Stimulated activated naive CD4-positive, alpha-beta T cell treated with Interleukin-2 at 50 U/mL for 16 hours (primary cell): Measurements from ENCODE around the gene THAP11.
"Not testable (repeated sequence)": the region's sequence is repeated elsewhere in the genome, so short reads cannot be mapped to it uniquely, and the experiment has no call there.

Experiments used
- DNase-seq: peaks from one replicate; lab custom pipeline; 2025; lab: John Stamatoyannopoulos, UW

Gene THAP11

DNA sequence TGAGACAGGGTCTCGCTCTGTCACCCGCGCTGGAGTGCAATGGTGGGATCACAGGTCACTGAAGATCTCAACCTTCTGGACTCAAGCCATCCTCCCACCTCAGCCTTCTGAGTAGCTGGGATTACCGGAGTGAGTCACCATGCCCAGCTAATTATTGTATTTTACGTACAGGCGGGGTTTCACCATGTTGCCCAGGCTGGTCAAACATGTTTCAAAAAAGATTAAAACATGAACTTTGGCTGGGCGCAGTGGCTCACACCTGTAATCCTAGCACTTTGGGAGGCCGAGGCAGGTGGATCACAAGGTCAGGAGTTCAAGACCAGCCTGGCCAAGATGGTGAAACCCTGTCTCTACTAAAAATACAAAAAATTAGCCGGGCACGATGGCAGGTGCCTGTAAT is 4.9 kb upstream of the THAP11 start:
- DNase-seq, result not testable (repeated sequence)

DNA sequence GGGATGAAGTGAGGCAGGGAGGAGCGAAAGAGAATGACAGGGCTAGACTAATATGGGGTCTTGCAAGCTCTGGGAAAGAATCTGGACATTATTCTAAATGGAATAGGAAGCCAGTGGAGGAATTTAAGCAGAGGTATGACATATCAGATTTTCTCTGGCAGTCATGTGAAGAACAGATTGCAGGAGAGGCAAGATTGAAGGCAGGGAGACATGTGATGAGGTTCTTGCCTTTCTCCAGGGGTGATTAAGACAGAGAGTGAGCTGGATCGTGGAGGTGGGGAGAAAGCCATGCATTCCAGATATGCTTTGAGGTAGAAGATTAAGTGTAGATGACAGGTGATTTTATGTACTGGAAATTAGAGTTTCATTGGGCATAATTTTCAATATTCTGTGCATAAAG is 4.3 kb upstream of the THAP11 start:
- DNase-seq, result no peak

DNA sequence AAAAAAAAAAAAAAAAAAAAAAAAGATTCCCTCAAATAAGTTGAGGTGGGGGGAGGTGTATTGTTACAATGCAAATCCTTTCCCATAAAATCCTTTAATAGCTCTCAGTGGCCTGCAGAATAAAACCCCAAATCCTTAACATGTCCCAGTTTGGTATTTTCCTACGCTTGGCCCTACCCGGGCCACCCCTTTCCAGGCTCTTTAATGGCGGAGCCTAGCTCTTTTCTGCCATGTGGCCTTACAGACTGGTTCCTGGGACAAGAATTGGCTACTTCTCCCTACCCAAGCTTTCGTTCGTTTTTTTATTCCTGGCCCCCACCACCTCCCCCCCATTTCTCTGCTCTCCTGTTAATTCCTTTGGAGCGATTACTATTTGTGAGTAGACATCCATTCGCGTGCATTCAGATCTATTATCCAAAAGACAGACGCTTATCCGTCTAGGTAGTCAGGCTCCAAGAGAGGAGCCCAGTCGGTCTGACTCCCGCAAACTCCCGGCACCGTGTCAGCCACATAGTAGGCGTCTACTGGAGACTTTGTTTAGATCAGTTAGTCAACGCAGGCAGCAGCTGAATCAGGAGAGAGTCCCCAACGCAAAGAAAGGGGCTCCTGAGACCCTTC is 813 bp upstream of the THAP11 start:
- DNase-seq, result no peak

DNA sequence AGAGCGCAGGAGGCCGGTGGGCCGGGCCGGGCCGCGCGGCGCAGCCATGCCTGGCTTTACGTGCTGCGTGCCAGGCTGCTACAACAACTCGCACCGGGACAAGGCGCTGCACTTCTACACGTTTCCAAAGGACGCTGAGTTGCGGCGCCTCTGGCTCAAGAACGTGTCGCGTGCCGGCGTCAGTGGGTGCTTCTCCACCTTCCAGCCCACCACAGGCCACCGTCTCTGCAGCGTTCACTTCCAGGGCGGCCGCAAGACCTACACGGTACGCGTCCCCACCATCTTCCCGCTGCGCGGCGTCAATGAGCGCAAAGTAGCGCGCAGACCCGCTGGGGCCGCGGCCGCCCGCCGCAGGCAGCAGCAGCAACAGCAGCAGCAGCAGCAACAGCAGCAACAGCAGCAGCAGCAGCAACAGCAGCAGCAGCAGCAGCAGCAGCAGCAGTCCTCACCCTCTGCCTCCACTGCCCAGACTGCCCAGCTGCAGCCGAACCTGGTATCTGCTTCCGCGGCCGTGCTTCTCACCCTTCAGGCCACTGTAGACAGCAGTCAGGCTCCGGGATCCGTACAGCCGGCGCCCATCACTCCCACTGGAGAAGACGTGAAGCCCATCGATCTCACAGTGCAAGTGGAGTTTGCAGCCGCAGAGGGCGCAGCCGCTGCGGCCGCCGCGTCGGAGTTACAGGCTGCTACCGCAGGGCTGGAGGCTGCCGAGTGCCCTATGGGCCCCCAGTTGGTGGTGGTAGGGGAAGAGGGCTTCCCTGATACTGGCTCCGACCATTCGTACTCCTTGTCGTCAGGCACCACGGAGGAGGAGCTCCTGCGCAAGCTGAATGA is 606 bp downstream of the THAP11 start:
- peak; percentile 58 for DNase-seq

DNA sequence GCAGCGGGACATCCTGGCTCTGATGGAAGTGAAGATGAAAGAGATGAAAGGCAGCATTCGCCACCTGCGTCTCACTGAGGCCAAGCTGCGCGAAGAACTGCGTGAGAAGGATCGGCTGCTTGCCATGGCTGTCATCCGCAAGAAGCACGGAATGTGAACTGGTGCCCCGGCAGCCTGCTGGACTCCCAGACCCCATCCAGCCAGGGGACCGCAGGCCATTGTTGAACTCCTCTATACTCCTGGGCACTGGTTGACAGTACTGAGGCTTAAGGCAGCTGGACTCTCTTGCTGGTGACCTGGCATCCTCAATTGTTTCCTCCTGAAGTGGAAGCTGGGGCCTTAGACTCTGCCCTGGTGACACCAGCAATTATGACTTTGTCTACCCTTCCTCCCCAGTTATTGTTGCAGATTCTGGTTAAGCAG is 1.2 kb downstream of the THAP11 start:
- no peak for DNase-seq

DNA sequence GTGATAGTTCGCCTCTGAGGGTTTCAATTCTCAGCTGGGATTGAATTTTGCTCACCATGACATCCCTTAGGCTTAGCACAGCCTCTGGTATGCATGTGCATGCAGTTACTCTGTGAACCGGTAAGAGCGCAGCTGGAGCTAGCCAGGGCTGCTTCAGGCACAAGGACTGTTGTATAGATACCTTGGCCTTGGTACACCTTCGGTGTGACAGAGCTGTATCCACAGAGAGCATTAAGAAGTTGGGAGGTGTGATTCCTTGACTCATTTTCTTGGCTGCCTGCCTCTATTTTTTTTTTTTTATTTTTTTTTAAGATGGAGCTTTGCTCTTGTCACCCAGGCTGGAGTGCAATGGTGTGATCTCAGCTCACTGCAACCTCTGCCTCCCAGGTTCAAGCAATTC is 2.4 kb downstream of the THAP11 start:
- DNase-seq, result no peak

DNA sequence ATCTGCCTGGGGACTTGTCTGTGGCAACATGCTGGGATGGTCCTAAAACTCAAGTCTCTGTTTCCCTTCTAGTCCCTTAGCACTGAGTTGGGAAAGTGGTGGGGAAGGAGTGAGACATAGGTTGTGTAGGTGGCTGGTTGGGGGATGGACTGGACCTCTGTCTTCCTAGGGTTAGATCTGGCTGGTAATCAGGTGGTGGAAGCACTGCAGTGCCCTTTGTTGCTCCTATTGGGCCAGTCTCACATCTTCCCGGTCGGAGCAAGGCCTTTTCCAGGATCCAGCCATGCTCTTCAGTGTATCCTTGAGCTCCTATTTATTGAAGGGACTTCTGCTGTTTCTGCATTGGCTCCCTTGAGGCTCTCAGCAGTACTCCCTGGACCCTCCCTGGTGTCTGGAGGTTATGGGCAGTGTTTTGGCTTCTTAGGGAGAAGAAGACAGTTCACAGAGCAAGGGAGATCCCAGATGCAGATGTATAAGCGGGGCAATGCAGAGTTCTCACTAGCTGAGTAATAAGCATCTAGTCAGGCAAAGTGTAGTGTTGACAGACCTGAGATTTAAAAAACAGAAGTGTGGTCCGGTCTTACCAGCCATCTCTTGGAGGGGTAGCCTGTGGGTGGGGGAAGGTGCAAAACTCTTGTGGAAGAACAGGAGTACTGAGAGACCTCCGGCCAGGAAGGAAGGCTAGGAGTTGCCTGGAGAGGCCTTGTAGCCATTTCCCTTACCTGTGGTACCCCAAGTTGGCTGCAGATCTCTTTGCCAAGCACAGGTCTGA is 3.4 kb downstream of the THAP11 start:
- no peak for DNase-seq

DNA sequence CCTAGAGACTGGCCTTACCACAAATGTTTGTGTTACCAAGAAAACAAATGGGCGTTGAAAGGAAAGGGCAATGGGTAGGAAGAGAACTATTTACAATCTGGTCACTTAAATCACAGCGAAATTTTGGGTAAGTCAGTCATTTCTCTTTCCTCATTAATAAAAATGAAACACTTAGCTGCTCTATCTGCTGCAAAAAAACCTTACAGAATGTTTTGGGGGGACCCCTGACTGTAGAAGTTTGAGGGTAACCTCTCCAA is 3.9 kb downstream of the THAP11 start:
- DNase-seq, result no peak

DNA sequence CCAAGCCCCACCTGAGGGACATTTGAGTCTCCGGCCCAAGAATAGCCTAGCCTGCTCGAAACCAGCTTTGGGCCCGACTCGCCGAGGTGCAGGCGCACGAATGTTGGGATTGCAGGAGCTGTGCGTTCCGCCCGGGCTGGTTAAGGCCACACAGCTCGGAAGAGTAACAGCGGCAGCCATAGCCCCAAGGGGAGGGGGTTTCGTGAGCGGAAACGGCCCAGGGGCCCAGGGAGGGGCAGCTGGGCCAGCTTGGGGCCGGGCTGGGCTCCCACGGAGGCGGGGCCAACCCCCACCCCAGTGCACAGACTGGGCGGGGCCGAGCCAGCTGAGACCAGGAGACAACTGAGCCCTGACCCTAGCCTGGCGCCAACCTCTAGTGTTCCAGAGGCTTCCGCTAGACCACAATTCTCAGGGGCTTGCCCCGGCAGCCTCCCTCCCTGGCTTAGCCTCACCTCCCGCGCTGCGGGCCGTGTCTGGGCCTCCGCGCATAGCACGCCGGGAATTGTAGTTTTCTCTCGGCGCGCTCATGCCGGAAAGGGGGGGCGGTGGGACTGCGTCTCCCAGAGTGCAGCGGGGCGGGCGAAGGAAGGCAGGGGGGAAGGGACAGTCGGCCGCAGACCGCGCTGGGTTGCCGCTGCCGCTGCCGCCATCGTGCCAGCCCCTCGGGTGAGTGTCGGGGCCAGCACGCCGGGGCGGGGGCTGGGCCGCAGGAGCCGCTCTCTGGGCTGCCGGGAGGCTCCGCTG is 4.4 kb downstream of the THAP11 start, which contains the start of gene NUTF2:
TSS of gene NUTF2 (plus strand) at position 614 of the 744 bp plus-strand sequence. CDS start 18,198 bp downstream, outside the sequence.
- peak; percentile 94 for DNase-seq

DNA sequence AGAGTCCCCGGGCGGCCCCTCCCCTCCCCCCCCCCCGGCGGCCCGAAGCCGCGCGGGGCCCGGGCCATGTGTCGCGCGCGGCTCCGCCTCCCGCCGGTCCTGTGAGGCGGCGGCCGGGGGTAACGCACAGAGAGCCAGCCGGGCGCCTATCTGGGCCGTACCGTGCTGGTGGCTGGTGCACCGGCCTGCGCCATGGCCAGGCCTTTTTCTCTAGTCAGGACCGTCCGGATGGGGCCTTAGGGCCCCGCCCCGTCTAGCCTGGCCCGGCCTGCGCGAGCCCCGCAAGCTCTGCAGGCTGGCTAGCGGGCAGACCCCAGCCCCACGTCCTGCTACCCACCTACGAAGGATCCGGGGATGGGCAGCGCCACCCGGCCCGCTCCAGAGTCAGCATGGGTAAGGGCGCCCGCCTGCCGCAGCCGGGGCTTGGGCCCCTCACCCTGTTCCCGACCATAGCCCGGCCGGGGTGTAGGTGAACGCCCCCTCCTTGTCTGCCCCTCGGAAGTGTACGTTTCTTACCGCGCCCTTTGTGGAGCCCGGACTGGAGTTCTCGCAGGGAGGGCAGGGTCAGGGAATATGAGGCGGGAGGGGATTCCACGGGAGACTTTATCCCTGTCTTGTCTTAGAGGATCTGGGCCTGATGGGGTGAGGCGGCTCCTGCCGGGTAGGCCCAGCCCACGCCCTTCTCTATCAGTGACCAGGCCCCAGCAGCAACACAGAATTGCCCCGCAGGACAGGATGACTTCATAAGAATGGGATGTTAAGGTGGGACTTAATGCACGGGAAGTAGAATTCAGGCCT is 5.1 kb downstream of the THAP11 start, which contains the start of gene CENPT:
TSS of gene CENPT (minus strand) at position 630 of the 798 bp plus-strand sequence. CDS start 13,834 bp downstream, outside the sequence.
- no peak for DNase-seq

DNA sequence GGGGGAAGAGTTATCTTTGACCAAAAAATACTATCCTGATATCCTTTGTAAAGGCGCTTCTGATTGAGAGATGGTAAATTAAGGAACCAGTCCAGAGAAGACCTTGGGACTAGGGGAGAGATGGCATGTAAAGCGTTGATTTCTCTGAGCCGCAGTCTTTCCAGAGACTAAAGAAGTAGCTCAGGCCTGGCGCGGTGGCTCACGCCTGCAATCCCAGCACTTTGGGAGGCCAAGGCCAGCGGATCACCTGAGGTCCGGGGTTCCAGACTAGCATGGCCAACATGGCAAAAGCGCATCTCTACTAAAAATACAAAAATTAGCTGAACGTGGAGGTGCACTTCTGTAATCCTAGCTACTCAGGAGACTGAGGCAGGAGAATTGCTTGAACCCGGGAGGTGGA is 6.0 kb downstream of the THAP11 start:
- no peak for DNase-seq

DNA sequence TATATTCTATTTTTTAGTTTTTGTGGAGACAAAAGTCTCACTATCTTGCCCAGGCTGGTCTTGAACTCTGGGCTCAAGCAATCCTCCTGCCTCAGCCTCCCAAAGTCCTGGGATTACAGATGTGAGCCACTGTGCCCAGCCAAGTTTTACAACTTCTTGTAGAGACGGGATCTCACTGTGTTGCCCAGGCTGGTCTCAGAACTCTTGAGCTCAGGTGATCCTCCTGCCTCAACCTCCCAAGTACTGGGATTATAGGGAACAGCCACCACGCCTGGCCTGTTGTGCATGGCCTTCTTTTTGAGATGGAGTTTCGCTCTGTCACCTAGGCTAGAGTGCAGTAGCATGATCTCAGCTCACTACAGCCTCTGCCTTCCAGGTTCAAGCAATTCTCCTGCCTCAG is 11.6 kb downstream of the THAP11 start:
- no peak for DNase-seq

DNA sequence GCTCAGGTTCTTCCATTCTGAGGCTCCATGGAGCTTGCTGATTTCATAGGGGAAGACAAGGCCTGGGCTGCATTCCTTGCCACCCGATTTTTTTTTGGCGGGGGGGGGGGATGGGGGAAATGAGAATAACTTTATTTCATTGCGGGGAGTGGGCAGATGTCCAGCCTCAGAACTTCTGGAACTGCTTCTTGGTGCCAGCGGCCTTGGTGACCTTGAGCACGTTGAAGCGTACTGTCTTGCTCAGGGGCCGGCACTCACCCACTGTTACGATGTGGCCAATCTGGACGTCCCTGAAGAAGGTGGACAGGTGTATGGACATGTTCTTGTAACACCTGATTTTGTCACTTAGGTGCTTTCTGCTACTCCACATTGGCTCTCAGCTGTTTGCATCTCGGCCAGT is 13.7 kb downstream of the THAP11 start:
- no peak for DNase-seq

DNA sequence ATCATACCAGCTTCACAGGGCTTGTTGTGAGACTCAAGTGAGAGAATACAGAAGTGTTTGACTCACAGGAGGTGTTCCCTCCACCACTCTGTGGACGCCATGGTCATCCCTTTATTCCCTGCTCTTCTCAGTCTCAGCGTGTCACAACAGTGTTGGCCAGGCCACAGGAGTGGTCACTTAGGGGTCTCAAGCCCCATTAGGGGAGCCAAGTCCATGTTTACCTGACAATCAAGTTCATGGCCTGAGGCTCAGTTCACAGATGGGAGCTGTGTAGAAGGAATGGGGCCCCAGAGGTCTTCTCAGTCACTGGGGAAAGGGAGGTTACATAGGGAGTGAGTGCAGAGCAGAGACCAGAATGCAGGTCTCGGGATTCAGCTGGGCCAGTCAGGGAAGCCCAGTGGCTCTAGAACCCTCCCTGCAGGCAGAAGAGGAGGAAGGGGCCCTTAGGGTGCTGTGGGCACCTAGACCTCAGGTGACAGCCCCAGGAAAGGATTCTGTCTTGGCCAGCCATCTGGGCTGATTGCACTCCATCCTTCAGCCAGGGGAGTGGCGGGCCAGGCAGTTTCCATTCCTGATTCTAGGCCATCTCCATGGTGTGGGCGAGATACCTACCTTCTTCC is 14.9 kb downstream of the THAP11 start:
- DNase-seq, result no peak

DNA sequence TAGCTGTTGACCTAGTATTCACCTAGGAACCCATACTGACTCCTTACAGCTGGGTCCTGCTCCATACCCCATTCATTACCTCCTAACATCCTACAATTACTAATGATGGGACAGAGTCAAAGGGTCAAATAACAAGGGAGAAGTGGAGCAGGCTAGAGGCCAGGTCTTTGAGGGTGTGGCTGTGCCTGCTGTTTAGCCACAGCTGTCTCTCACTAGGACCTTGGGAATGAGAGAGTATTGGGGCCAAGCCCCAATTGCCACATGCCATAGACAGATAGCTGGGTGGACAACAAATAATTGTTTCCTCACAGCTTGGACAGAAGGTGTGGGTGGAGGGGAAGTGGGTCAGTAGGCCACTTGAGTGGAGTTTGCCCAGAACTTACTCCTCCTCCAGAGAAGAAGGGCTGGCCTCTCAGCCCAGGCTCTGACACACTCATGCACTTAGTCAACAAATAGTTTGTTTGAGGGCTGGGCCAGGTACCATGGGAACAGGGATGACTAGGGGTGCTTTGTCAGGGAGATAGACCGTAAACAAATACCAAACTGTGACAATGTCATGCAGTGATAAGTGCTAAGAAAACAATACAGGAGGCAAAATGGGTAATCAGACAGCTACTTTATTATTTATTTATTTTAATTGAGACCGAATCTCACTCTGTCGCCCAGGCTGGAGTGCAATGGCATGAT is 15.6 kb downstream of the THAP11 start:
- peak; percentile 37 for DNase-seq

DNA sequence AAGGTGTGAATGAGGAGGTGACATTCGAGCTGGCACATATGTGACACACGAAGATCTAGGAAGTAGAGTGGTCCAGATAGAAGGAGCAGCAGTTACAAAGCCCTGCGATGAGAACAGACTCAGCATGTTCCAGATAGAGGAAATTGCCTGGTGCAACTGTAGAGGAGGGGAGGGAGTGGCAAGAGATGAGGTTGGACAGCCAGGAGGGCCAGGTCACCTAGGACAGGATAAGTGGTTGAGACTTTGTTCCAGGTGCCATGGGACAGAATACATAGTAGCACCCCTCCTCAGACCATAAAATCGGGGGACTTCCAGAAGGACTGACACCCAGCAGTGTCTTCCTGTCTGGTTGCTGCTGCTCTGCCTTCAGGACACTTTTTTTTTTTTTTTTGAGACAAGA is 16.4 kb downstream of the THAP11 start:
- no peak for DNase-seq

DNA sequence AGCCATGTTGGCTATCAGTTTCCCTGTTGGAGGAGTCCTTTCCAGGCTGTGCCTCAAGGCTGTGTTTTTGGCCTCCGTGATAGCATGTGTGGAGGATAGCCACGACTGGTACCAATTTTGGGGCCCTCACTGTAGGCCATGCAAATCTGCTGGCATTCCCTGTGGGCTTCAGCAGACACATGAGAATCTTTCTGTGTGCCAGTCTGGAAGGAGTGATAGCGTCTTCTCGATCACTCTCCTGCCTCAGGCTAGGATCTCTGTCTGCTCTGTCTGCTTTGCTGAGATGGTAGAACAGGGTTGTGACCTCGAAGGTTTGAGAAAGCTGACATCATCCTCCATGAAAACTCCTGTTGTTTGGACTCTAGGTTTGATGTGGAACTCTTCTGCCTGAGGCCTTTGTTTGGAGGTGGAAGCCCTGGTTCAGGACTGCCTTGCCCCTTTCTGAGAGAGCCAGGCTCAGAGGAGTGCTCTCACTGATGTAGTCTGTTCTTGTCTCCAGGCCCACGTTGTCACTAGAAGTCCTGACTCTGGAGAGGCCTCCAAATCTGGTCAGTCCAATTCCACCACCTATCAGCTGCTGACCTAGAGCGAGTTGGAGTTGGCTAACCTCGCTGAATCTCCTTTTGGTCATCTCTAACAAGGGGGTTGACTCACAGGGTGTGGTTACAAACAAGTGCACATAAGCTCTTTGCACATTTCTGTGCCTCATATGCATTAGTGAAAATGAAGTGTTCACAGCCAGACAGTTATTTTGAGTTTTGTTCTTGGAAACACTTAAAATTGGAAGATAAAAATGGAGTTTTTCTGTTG is 18.7 kb downstream of the THAP11 start:
- DNase-seq, result no peak

DNA sequence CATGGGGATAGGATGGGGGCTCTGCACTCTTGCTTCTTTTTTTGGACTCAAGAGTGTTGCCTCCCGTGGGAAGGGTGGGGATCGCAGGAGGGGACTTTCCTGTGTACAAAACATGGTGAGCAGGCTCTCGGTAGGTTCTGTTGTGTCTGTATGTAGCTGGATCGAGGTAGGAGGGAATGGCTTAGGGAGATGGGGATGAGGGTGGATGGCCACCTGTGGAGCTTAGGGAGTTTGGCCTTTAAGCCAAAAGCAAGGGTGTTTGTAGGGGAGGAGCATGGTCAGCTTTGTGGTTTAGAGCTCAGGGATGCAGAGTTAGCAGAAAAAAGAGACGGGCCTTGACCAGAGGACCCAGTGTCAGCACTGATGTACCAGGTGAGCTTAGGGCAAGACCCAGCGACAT is 19.8 kb downstream of the THAP11 start:
- DNase-seq, result no peak
